ENCODE results near the gene PTPRG.

DNA sequence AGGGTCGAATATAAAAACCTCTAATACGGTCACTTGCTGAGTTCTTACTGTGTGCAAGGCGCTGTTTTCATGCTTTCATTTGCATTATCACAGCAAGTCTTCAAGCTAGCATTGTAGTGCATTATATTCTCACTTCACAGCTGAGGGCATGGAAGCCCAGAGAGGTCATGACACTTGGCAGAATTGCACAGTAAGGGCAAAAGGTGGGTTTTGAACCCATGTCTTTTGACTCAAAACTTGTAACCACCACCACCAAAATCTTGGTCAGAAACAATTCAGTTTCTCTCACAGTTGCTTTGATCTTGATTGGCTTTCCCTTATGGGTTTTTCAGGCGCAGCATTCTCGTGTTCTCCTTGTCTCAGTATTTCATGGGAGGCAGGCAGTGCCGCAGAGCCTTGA, 371.1 kb downstream of the PTPRG start:
- TF ChIP-seq, protein P1, sequence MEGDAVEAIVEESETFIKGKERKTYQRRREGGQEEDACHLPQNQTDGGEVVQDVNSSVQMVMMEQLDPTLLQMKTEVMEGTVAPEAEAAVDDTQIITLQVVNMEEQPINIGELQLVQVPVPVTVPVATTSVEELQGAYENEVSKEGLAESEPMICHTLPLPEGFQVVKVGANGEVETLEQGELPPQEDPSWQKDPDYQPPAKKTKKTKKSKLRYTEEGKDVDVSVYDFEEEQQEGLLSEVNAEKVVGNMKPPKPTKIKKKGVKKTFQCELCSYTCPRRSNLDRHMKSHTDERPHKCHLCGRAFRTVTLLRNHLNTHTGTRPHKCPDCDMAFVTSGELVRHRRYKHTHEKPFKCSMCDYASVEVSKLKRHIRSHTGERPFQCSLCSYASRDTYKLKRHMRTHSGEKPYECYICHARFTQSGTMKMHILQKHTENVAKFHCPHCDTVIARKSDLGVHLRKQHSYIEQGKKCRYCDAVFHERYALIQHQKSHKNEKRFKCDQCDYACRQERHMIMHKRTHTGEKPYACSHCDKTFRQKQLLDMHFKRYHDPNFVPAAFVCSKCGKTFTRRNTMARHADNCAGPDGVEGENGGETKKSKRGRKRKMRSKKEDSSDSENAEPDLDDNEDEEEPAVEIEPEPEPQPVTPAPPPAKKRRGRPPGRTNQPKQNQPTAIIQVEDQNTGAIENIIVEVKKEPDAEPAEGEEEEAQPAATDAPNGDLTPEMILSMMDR (IDR thresholded peaks at IDR 0.05; ENCODE audit: low read depth, low read length, missing input control) = no peak
- no peak for TF ChIP-seq EGR1 (IDR thresholded peaks at IDR 0.05; ENCODE audit: low read depth in 2 of 2)
- TF ChIP-seq, protein P2, sequence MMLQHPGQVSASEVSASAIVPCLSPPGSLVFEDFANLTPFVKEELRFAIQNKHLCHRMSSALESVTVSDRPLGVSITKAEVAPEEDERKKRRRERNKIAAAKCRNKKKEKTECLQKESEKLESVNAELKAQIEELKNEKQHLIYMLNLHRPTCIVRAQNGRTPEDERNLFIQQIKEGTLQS (IDR thresholded peaks at IDR 0.05) = no peak
- TF ChIP-seq SP1 (IDR thresholded peaks at IDR 0.05) = no peak
- no peak for TF ChIP-seq YY1 (IDR thresholded peaks at IDR 0.05)
- TF ChIP-seq TAF1 (conservative IDR thresholded peaks at IDR 0.05) = no peak

All from liver (tissue), 3 donors.